ENCODE results near the gene NINJ1. TPM values are rescaled to one million over a fixed set of nuclear protein-coding genes. Genes with fewer than 3 reads are reported as not detected.
A peak's percentile ranks its signal among the peaks of the same experiment; 100 is the strongest.

NINJ1 gene
- total and polyA plus RNA-seq, 2 of the 13 experiments (the other 11 are each of a cell fraction or from before 2014, with no cell fraction given) = 81.2 to 92.1 TPM

- no peak for TF ChIP-seq TFAP4 (IDR thresholded peaks at IDR 0.05; ENCODE audit: borderline replicate concordance, low read depth)
- no peak for TF ChIP-seq ZFP36L1 (CRISPR knock-in tag; IDR thresholded peaks at IDR 0.05)
- no peak for TF ChIP-seq IRX3 (CRISPR knock-in tag; IDR thresholded peaks at IDR 0.05; ENCODE audit: borderline replicate concordance, low read depth)
- no peak for TF ChIP-seq ZNF503 (CRISPR knock-in tag; IDR thresholded peaks at IDR 0.05)
- 0 out of 2 replicates have a peak, but pooled peaks have one; percentile 23 for TF ChIP-seq HNF1B (CRISPR knock-in tag; IDR thresholded peaks at IDR 0.05)
- TF ChIP-seq ZNF572 (CRISPR knock-in tag; IDR thresholded peaks at IDR 0.05) = no peak
- no peak for TF ChIP-seq ZKSCAN1 (IDR thresholded peaks at IDR 0.05; ENCODE audit: low read length)
- no peak for TF ChIP-seq ZNF530 (CRISPR knock-in tag; IDR thresholded peaks at IDR 0.05; ENCODE audit: low read depth)
- TF ChIP-seq TCF7 (IDR thresholded peaks at IDR 0.05; ENCODE audit: low read depth) = no peak
- TF ChIP-seq ZNF605 (CRISPR knock-in tag; IDR thresholded peaks at IDR 0.05) = no peak
- TF ChIP-seq ZNF281 (CRISPR knock-in tag; IDR thresholded peaks at IDR 0.05; ENCODE audit: borderline replicate concordance) = no peak
- no peak for TF ChIP-seq HNRNPUL1 (IDR thresholded peaks at IDR 0.05; ENCODE audit: low read depth, low read length)
- no peak for TF ChIP-seq FOXO4 (CRISPR knock-in tag; conservative IDR thresholded peaks at IDR 0.05)
- TF ChIP-seq CTCF (CRISPR knock-in tag; IDR thresholded peaks at IDR 0.05) = peak; percentile 56
- no peak for TF ChIP-seq TBX2 (CRISPR knock-in tag; IDR thresholded peaks at IDR 0.05; ENCODE audit: borderline replicate concordance)
Observed at GRCh38 chr9:93151097-93151784, 17.2 kb upstream of the NINJ1 start (continued).
